Measurements from ENCODE around the gene PRR16.

The PRR16 gene

DNA sequence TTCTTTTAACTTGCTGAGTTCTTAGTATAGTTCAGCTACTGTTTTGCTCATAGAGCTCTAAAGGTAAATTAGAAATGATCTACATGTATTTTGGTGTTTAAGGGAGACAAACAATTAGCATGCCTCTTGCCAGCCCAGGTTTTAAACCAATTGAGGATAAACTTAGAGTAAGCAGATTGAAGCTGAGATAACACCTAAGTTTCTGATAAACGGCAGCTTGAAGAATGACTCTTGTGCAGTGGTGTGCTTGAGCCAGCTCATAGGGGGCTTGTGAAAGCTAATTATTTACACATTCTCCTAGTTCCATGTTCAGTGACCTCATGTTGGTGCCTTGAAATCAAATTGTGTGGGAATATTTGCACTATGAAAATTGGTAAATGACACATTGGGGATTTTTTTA, 193.0 kb downstream of the PRR16 start:
- Histone ChIP-seq H3K36me3 (ENCODE audit: control insufficient read depth in 5 of 5, insufficient read depth in 5 of 5, low read length in 5 of 5) (no peaks in the 10 kb centered on the region), H3K27me3 (ENCODE audit: control insufficient read depth in 5 of 5, insufficient read depth in 4 of 5, low read length in 5 of 5) (no peaks in the 10 kb centered on the region), H3K9me3 (ENCODE audit: control insufficient read depth in 5 of 5, low read length in 5 of 5) (no peaks in the 10 kb centered on the region), H3K4me3 (ENCODE audit: low read depth in 1 of 5, low read length in 5 of 5) (no peak overlapping the region), H3K4me1 (ENCODE audit: control insufficient read depth in 5 of 5, insufficient read depth in 5 of 5, low read length in 5 of 5) (no peaks in the 10 kb centered on the region), H3K9ac (ENCODE audit: low read length in 5 of 5) (no peak overlapping the region), H3K27ac (ENCODE audit: low read depth, low read length) (no peak overlapping the region)

DNA sequence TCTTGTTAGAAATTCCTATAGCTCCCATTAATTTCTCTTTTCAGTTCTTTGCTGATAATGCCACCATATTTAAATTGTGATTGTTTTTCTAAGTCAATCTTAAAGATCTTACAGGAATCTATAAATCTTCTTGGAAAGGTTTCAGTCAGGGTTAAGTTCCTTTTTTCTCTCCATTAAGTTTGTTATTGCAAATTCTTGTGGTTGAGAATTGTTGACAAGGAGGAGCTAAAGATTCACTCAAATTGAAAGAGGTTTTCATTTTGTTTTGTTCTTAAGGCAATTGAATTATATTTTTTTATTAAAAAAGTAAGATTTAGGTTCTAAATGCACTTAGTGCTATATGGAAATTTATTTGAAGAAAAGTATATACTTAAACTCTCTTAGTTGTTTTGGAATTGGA, 213.4 kb downstream of the PRR16 start:
- Histone ChIP-seq H3K27me3 (ENCODE audit: control insufficient read depth in 5 of 5, insufficient read depth in 4 of 5, low read length in 5 of 5) (no peaks in the 10 kb centered on the region), H3K9ac (ENCODE audit: low read length in 5 of 5) (no peak overlapping the region), H3K4me1 (ENCODE audit: control insufficient read depth in 5 of 5, insufficient read depth in 5 of 5, low read length in 5 of 5) (no peaks in the 10 kb centered on the region), H3K9me3 (ENCODE audit: control insufficient read depth in 5 of 5, low read length in 5 of 5) (no peaks in the 10 kb centered on the region), H3K36me3 (ENCODE audit: control insufficient read depth in 5 of 5, insufficient read depth in 5 of 5, low read length in 5 of 5) (no peaks in the 10 kb centered on the region), H3K4me3 (ENCODE audit: low read depth in 1 of 5, low read length in 5 of 5) (no peak overlapping the region), H3K27ac (ENCODE audit: low read depth, low read length) (no peak overlapping the region)

DNA sequence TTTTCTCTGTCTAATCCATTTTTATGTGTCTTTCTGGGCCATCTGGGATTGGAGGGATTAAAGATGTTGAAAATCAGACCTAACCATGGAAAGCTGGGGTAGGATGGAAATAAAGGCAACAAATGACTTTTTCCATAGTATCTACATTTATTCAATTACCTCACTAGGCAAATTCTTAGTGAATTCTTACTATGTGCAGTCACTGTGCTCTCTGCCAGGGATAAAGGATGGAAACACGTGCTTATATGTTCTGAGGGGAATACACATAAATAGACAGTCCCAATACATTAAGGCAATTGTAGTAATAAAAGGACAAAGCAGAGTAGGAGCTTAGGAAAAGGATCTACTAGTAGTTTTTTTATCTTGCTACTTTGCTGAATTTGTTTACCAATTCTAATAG, 214.2 kb downstream of the PRR16 start:
- Histone ChIP-seq H3K9ac (ENCODE audit: low read length in 5 of 5) (no peak overlapping the region), H3K27ac (ENCODE audit: low read depth, low read length) (no peak overlapping the region), H3K36me3 (ENCODE audit: control insufficient read depth in 5 of 5, insufficient read depth in 5 of 5, low read length in 5 of 5) (no peaks in the 10 kb centered on the region), H3K27me3 (ENCODE audit: control insufficient read depth in 5 of 5, insufficient read depth in 4 of 5, low read length in 5 of 5) (no peaks in the 10 kb centered on the region), H3K4me3 (ENCODE audit: low read depth in 1 of 5, low read length in 5 of 5) (no peak overlapping the region), H3K4me1 (ENCODE audit: control insufficient read depth in 5 of 5, insufficient read depth in 5 of 5, low read length in 5 of 5) (no peaks in the 10 kb centered on the region), H3K9me3 (ENCODE audit: control insufficient read depth in 5 of 5, low read length in 5 of 5) (no peaks in the 10 kb centered on the region)

DNA sequence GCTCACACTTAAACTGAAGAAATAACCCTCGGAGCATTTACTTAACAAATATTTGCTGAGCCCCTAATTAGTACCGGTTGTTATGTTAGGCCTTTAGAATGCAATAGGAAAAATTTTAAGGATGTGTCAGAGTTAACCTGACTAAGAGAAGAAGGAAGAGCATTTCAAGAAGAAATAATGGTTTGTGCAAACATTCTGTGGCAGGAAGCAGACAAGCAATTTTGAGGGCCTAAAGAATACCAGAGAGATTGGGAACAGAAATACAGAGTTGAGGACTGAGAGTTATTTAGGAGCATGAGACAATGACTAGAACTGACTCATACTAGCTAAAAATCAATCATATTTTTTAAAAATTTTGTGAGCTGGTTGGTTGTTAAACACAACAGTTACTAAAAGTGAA, 218.8 kb downstream of the PRR16 start:
- Histone ChIP-seq H3K9ac (ENCODE audit: low read length in 5 of 5) (no peak overlapping the region), H3K4me3 (ENCODE audit: low read depth in 1 of 5, low read length in 5 of 5) (no peak overlapping the region), H3K27me3 (ENCODE audit: control insufficient read depth in 5 of 5, insufficient read depth in 4 of 5, low read length in 5 of 5) (no peaks in the 10 kb centered on the region), H3K36me3 (ENCODE audit: control insufficient read depth in 5 of 5, insufficient read depth in 5 of 5, low read length in 5 of 5) (no peaks in the 10 kb centered on the region), H3K9me3 (ENCODE audit: control insufficient read depth in 5 of 5, low read length in 5 of 5) (no peaks in the 10 kb centered on the region), H3K4me1 (ENCODE audit: control insufficient read depth in 5 of 5, insufficient read depth in 5 of 5, low read length in 5 of 5) (no peaks in the 10 kb centered on the region), H3K27ac (ENCODE audit: low read depth, low read length) (no peak overlapping the region)

DNA sequence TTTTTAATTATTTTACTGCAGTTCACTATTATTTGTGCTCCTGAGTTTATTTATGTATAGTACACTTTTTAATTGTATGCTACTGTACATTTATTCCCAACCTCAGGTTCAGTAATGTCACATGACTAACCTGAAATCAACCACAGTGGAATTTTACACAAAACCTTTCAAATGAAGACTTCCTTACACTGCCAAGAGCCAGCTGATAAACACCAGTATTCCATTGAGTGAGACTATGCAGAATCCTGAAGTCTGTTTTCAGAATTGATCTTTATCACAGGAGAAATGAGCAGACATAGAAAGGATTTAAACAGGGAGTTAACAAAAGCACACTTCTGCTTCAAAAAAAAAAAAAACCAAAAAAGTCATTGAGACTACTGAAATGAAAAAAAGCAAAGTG, 219.5 kb downstream of the PRR16 start:
- H3K9me3 ChIP-seq (ENCODE audit: control insufficient read depth in 5 of 5, low read length in 5 of 5): no peaks in the 10 kb centered on the region
- H3K9ac ChIP-seq (ENCODE audit: low read length in 5 of 5): no peak overlapping the region
- H3K27ac ChIP-seq (ENCODE audit: low read depth, low read length): no peak overlapping the region
- H3K36me3 ChIP-seq (ENCODE audit: control insufficient read depth in 5 of 5, insufficient read depth in 5 of 5, low read length in 5 of 5): no peaks in the 10 kb centered on the region
- no peaks in the 10 kb centered on the region for H3K4me1 ChIP-seq (ENCODE audit: control insufficient read depth in 5 of 5, insufficient read depth in 5 of 5, low read length in 5 of 5)
- H3K27me3 ChIP-seq (ENCODE audit: control insufficient read depth in 5 of 5, insufficient read depth in 4 of 5, low read length in 5 of 5): no peaks in the 10 kb centered on the region
- no peak overlapping the region for H3K4me3 ChIP-seq (ENCODE audit: low read depth in 1 of 5, low read length in 5 of 5)

DNA sequence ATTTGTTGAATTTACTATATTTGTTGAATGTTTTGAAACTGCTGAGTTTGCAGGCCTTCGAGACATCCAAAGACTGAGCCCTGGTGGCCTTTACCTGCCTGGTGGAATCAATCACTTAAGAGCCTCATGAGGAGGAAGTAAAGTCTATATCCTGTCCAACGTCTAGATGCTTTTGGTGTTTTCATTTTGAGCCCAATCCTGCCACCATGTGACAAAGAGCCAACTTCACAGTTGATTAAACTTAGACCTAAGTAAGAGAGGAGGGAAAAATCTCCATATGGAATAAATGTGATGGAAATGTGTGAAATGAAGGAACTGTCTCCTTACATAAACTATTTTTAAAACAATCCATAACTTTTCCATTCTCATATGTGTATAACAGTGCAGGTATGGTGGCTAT, 220.1 kb downstream of the PRR16 start:
- H3K9me3 ChIP-seq (ENCODE audit: control insufficient read depth in 5 of 5, low read length in 5 of 5): no peaks in the 10 kb centered on the region
- no peaks in the 10 kb centered on the region for H3K4me1 ChIP-seq (ENCODE audit: control insufficient read depth in 5 of 5, insufficient read depth in 5 of 5, low read length in 5 of 5)
- no peak overlapping the region for H3K9ac ChIP-seq (ENCODE audit: low read length in 5 of 5)
- H3K27me3 ChIP-seq (ENCODE audit: control insufficient read depth in 5 of 5, insufficient read depth in 4 of 5, low read length in 5 of 5): no peaks in the 10 kb centered on the region
- H3K27ac ChIP-seq (ENCODE audit: low read depth, low read length): no peak overlapping the region
- no peaks in the 10 kb centered on the region for H3K36me3 ChIP-seq (ENCODE audit: control insufficient read depth in 5 of 5, insufficient read depth in 5 of 5, low read length in 5 of 5)
- H3K4me3 ChIP-seq (ENCODE audit: low read depth in 1 of 5, low read length in 5 of 5): no peak overlapping the region

DNA sequence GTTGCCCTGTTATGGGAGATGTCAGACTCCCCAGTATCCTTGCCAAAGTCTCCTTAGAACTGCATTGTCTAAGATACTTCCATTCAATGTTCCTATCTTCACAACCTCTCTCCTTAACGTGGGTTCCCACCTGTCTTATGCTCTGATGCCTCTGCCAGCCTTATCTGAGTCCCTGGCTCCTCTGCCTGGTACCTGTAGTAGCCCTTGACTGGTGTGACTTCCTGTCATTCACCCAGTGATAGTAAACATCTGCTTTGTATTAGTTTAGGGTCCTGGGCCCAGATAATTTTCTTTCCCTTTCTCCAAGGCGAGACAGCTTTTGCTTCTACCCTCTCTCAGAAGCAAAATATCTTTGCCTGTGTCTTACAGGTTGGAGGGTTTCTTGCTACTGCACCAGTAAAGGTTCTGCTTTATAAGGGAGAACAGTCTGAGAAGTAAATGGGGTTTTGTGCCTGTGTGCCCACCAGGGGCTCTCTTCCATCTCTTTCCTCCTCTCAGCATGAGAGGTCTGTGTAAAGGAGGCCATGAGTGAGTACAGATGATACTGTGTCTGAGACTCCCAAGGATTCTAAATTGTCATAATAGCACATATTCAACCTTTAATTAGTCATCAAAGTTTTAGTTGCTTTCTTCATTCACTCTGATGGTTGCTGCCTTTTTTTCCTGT, 220.8 kb downstream of the PRR16 start:
- Histone ChIP-seq H3K27me3 (ENCODE audit: control insufficient read depth in 5 of 5, insufficient read depth in 4 of 5, low read length in 5 of 5) (no peaks in the 10 kb centered on the region), H3K4me3 (ENCODE audit: low read depth in 1 of 5, low read length in 5 of 5) (no peak overlapping the region), H3K27ac (ENCODE audit: low read depth, low read length) (no peak overlapping the region), H3K36me3 (ENCODE audit: control insufficient read depth in 5 of 5, insufficient read depth in 5 of 5, low read length in 5 of 5) (no peaks in the 10 kb centered on the region), H3K9me3 (ENCODE audit: control insufficient read depth in 5 of 5, low read length in 5 of 5) (no peaks in the 10 kb centered on the region), H3K4me1 (ENCODE audit: control insufficient read depth in 5 of 5, insufficient read depth in 5 of 5, low read length in 5 of 5) (no peaks in the 10 kb centered on the region), H3K9ac (ENCODE audit: low read length in 5 of 5) (no peak overlapping the region)

DNA sequence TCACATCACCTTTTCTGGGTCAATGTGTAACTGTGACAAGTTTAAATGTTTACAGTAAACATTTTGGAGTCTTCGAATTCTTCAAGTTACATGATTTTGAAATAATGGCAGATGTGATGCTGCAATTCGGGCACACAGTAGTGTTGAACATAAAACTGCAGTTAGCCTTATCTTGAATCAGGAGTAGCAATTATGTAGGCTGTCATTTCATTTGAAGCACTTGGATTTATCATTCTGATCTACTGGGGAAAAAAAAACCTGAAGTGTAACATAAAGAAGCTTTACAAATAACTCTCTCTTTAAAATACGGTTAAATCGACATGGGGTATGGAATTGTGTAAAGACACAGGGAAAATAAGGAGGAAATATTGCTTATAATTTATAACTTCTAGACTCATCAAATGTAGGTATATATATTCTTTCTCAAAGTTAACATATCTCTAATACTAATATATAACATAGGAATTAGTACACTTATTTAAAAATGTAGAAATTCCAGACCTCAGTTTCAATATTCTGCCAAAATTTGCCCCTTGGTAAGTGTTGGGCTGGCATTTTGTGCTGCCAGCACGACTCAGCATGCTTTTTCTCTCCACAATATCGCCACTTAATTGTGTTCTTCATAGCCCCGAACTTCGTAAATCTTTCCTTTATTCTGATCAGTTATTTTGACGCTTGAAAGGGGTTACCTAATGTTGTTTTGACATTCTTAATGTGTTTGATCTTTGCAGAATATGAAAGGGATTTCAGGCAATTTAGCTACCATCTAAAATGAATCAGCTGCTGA, 226.7 kb downstream of the PRR16 start:
- Histone ChIP-seq H3K4me1 (ENCODE audit: control insufficient read depth in 5 of 5, insufficient read depth in 5 of 5, low read length in 5 of 5) (no peaks in the 10 kb centered on the region), H3K9me3 (ENCODE audit: control insufficient read depth in 5 of 5, low read length in 5 of 5) (no peaks in the 10 kb centered on the region), H3K36me3 (ENCODE audit: control insufficient read depth in 5 of 5, insufficient read depth in 5 of 5, low read length in 5 of 5) (no peaks in the 10 kb centered on the region), H3K27ac (ENCODE audit: low read depth, low read length) (no peak overlapping the region), H3K27me3 (ENCODE audit: control insufficient read depth in 5 of 5, insufficient read depth in 4 of 5, low read length in 5 of 5) (no peaks in the 10 kb centered on the region), H3K4me3 (ENCODE audit: low read depth in 1 of 5, low read length in 5 of 5) (no peak overlapping the region), H3K9ac (ENCODE audit: low read length in 5 of 5) (no peak overlapping the region)

DNA sequence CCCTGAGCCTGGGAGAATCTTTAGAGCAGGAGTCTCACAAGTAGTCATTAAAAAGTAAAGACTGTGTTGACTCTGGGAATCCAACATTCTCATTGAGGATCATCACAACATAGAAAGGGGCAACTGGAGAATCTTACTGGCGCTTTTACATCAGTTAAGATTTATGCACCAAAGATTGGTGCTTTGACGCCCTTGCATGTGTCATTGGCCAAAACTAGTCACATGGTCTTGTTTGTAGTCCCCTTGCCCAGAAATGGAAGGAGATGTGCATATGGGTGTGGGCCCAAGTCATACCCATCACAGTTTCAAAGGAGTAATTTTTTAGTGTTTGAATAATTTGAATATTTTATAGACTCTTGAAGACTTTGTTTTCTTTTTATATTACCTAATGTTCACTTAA, 228.2 kb downstream of the PRR16 start:
- H3K4me1 ChIP-seq (ENCODE audit: control insufficient read depth in 5 of 5, insufficient read depth in 5 of 5, low read length in 5 of 5): no peaks in the 10 kb centered on the region
- no peak overlapping the region for H3K9ac ChIP-seq (ENCODE audit: low read length in 5 of 5)
- H3K27ac ChIP-seq (ENCODE audit: low read depth, low read length): no peak overlapping the region
- H3K9me3 ChIP-seq (ENCODE audit: control insufficient read depth in 5 of 5, low read length in 5 of 5): no peaks in the 10 kb centered on the region
- H3K4me3 ChIP-seq (ENCODE audit: low read depth in 1 of 5, low read length in 5 of 5): no peak overlapping the region
- no peaks in the 10 kb centered on the region for H3K27me3 ChIP-seq (ENCODE audit: control insufficient read depth in 5 of 5, insufficient read depth in 4 of 5, low read length in 5 of 5)
- H3K36me3 ChIP-seq (ENCODE audit: control insufficient read depth in 5 of 5, insufficient read depth in 5 of 5, low read length in 5 of 5): no peaks in the 10 kb centered on the region

DNA sequence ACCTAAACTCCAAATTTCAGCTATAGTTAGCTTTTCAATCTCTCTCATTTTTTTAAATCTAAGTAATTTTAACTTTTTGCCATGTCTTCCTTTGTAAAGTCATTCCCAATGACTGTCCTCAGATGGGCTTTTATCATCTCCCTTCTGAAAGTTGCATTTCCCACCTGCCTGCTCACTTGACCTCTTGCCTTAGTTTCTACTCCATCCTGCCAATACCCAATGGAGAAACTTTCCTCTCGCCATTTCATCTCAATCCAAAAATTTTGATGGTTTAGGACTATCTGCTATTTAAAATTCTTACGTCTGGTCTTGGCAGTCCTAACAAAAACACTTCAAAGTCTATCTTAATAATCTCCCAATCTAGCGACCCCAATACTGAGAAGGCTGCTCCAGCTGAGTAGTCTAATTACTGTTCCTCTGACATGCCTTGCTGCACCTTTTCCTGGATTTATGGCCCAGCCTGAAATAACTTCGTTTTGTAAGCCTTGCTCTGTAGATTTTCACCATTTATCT, 231.3 kb downstream of the PRR16 start:
- H3K4me1 ChIP-seq (ENCODE audit: control insufficient read depth in 5 of 5, insufficient read depth in 5 of 5, low read length in 5 of 5): no peaks in the 10 kb centered on the region
- H3K27me3 ChIP-seq (ENCODE audit: control insufficient read depth in 5 of 5, insufficient read depth in 4 of 5, low read length in 5 of 5): no peaks in the 10 kb centered on the region
- no peak overlapping the region for H3K27ac ChIP-seq (ENCODE audit: low read depth, low read length)
- H3K9ac ChIP-seq (ENCODE audit: low read length in 5 of 5): no peak overlapping the region
- H3K9me3 ChIP-seq (ENCODE audit: control insufficient read depth in 5 of 5, low read length in 5 of 5): no peaks in the 10 kb centered on the region
- no peaks in the 10 kb centered on the region for H3K36me3 ChIP-seq (ENCODE audit: control insufficient read depth in 5 of 5, insufficient read depth in 5 of 5, low read length in 5 of 5)
- H3K4me3 ChIP-seq (ENCODE audit: low read depth in 1 of 5, low read length in 5 of 5): no peak overlapping the region
